DMS114 treated with DMSO at 0.1 percent for 48 hours (cell line): ENCODE results near the gene RNF34.

Experiments
- DNase-seq: peaks from one replicate; lab custom pipeline; 2025; ENCODE audit not compliant: unreplicated experiment; lab: John Stamatoyannopoulos, UW

RNF34 gene

GRCh38 chr12:121465921-121466793 lies 66.2 kb downstream of the RNF34 start:
- no peak for DNase-seq

GRCh38 chr12:121466794-121467637 lies 67.1 kb downstream of the RNF34 start:
- peak; percentile 61 for DNase-seq

DNA sequence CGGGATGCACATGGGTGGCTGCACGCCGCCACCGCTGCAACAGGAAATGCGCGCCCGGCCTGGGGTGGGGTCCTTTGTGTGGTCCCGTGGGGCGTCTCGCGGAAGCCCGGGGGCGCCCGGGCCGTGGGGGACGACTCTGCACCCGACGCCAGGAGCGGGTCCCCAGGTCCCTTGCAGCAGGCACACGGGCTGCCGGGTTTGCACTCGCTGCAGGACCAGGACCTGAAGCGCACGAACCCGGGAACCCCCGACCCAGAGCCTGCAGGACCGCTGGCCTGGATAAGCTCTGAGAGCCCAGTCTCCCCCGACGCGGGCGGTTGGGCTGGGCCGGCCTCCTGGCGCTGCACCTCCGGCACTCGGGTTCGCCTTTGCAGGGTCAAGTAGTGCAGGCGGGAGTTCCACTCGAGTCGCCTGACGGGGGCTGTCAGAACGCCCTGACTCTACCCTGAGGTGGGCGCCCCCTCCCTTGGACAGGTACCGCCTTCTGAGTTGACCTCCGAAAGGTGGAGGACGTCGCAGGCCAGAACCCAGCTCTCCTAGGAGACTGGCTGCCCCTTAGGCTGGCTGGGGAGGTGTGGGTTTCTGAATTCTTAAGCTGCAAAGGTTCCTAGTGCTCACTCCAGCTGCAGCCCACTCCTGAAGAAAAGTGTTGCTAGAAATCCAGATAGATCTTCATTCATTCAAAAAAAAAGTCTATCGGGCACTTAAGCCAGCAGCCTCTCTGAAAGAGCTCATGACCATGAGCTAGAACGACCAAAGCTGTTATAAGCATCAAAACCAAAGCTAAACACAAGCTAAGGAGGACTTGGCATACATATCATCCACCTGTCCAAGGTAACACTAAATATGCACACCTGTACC lies 68.0 kb downstream of the RNF34 start:
- DNase-seq = no peak

GRCh38 chr12:121468499-121468801 lies 68.5 kb downstream of the RNF34 start:
- no peak for DNase-seq

- no peak for DNase-seq
Measured at GRCh38 chr12:121470751-121471150, 70.8 kb downstream of the RNF34 start.

GRCh38 chr12:121472150-121472905 lies 72.4 kb downstream of the RNF34 start:
- DNase-seq = no peak
